Ishikawa (cell line): Measurements from ENCODE around the gene LILRA2.

Experiments
- CEBPB ChIP-seq: IDR thresholded peaks from 2 replicates; pipeline ENCODE4 v1.6.1; 2012
- CREB1 ChIP-seq: IDR thresholded peaks from 2 replicates; pipeline ENCODE4 v1.6.1; 2012; ENCODE audit warnings: low read depth
- EGR1 ChIP-seq: IDR thresholded peaks from 2 replicates; pipeline ENCODE4 v1.6.1; 2012
- EP300 ChIP-seq: IDR thresholded peaks from 2 replicates; pipeline ENCODE4 v1.6.1; 2012; ENCODE audit warnings: borderline replicate concordance
- FOXM1 ChIP-seq: IDR thresholded peaks from 2 replicates; pipeline ENCODE4 v1.6.1; 2012; ENCODE audit warnings: low read depth, borderline replicate concordance
- MAX ChIP-seq: IDR thresholded peaks from 2 replicates; pipeline ENCODE4 v1.6.1; 2012
- NFIC ChIP-seq: IDR thresholded peaks from 2 replicates; pipeline ENCODE4 v1.6.1; 2012
- RAD21 ChIP-seq: IDR thresholded peaks from 2 replicates; pipeline ENCODE4 v1.6.1; 2012; ENCODE audit warnings: low read depth
- REST ChIP-seq: IDR thresholded peaks from 2 replicates; pipeline ENCODE4 v1.6.1; 2012; ENCODE audit warnings: low read depth, mild to moderate bottlenecking
- TAF1 ChIP-seq: IDR thresholded peaks from 2 replicates; pipeline ENCODE4 v1.6.1; 2012; ENCODE audit warnings: low read depth, mild to moderate bottlenecking
- TCF12 ChIP-seq: IDR thresholded peaks from 2 replicates; pipeline ENCODE4 v1.6.1; 2012; ENCODE audit warnings: low read depth
- TEAD4 ChIP-seq: IDR thresholded peaks from 2 replicates; pipeline ENCODE4 v1.6.1; 2012
- USF1 ChIP-seq: IDR thresholded peaks from 2 replicates; pipeline ENCODE4 v1.6.1; 2012
- YY1 ChIP-seq: IDR thresholded peaks from 2 replicates; pipeline ENCODE4 v1.6.1; 2012; ENCODE audit warnings: low read depth
- ZBTB7A ChIP-seq: IDR thresholded peaks from 2 replicates; pipeline ENCODE4 v1.6.1; 2012; ENCODE audit warnings: low read depth

The LILRA2 gene

DNA sequence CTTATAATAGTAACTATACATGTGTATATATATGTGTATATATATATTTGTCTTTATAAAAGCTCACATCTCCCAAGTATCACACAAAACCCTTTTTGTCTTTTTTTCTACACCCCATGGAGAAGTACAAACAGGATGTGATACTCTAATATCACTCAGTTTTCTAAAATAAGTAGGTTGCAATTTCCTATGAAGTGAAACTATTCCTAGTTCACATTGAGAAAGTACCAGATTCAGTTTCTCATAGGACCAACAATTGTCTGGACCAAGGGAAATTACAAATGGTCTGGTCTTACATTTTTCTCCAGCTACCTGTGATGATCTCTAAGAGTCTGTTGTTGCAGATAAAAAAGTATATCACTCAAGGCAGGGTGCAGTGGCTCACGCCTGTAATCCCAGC is 38.8 kb downstream of the LILRA2 start:
- TF ChIP-seq CEBPB = no peak
- TF ChIP-seq RAD21 = no peak
- no peak for TF ChIP-seq CREB1
- no peak for TF ChIP-seq USF1
- TF ChIP-seq MAX = no peak
- no peak for TF ChIP-seq YY1
- TF ChIP-seq TAF1 = no peak
- no peak for TF ChIP-seq EGR1
- no peak for TF ChIP-seq TCF12
- no peak for TF ChIP-seq FOXM1
- no peak for TF ChIP-seq TEAD4
- TF ChIP-seq REST = no peak

- TF ChIP-seq TAF1 = no peak
- no peak for TF ChIP-seq RAD21
- no peak for TF ChIP-seq MAX
- TF ChIP-seq ZBTB7A = no peak
- no peak for TF ChIP-seq TCF12
- no peak for TF ChIP-seq CEBPB
- no peak for TF ChIP-seq REST
- no peak for TF ChIP-seq TEAD4
- TF ChIP-seq YY1 = no peak
- no peak for TF ChIP-seq CREB1
- no peak for TF ChIP-seq USF1
- no peak for TF ChIP-seq EP300
- TF ChIP-seq NFIC = no peak
- no peak for TF ChIP-seq FOXM1
- no peak for TF ChIP-seq EGR1
Measured at GRCh38 chr19:54614726-54615125, 41.1 kb downstream of the LILRA2 start.

GRCh38 chr19:54616057-54616456 is 42.5 kb downstream of the LILRA2 start:
- TF ChIP-seq FOXM1 (no peak), REST (no peak), CREB1 (no peak)

DNA sequence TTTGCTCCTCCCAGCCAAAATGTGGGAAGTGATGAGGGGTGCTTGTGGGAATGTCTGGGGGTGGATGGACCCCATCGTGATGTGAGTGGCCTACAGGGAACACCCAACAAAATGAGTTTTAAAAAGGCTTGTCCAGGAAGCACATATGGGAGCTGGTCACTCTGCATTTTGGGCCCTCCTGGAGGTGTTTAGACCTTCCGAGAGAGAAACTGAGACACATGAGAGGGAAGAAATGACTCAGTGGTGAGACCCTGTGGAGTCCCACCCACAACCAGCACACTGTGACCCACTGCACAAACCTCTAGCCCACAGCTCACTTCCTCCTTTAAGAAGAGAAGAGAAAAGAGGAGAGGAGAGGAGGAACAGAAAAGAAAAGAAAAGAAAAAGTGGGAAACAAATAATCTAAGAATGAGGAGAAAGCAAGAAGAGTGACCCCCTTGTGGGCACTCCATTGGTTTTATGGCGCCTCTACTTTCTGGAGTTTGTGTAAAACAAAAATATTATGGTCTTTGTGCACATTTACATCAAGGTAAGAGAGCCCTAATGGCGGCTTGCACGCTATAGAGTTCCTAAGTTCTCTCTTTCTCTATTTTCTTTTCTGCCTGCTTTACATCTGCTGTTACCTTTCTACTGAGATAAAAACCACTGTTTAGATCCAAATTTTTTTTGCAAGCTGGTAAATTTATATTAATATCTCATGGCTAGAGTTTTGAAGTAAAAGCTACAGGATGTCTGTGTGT is 43.4 kb downstream of the LILRA2 start:
- TF ChIP-seq RAD21 (no peak), USF1 (no peak), FOXM1 (no peak), YY1 (no peak), NFIC (no peak), MAX (no peak), TEAD4 (no peak), CEBPB (no peak), ZBTB7A (no peak), REST (no peak), CREB1 (no peak), EP300 (no peak), TCF12 (no peak)
